IPS-18a (cell line): Measurements from ENCODE around the gene CLEC2L.

Experiments used
- H3K27ac ChIP-seq: one replicate; pipeline ENCODE4 v1.5.1; 2013; ENCODE audit warnings: low read length
- H3K27me3 ChIP-seq: one replicate; pipeline ENCODE4 v1.6.1; 2013; ENCODE audit warnings: mild to moderate bottlenecking, low read length; ENCODE audit not compliant: control insufficient read depth, insufficient read depth
- H3K36me3 ChIP-seq: one replicate; pipeline ENCODE4 v1.6.1; 2013; ENCODE audit warnings: low read depth, low read length; ENCODE audit not compliant: control insufficient read depth
- H3K4me1 ChIP-seq: one replicate; pipeline ENCODE4 v1.6.1; 2013; ENCODE audit warnings: low read depth, low read length; ENCODE audit not compliant: control insufficient read depth
- H3K4me3 ChIP-seq: one replicate; pipeline ENCODE4 v1.5.1; 2013; ENCODE audit warnings: low read length
- H3K9ac ChIP-seq: one replicate; pipeline ENCODE4 v1.6.1; 2013; ENCODE audit warnings: mild to moderate bottlenecking, low read length, moderate library complexity
- H3K9me3 ChIP-seq: one replicate; pipeline ENCODE4 v1.6.1; 2013; ENCODE audit warnings: low read depth, low read length; ENCODE audit not compliant: control insufficient read depth

Gene CLEC2L

GRCh38 chr7:139560678-139561077 lies 37.2 kb downstream of the CLEC2L start:
- Histone ChIP-seq H3K9me3 (no peaks in the 10 kb centered on the region), H3K27ac (no peak overlapping the region)

DNA sequence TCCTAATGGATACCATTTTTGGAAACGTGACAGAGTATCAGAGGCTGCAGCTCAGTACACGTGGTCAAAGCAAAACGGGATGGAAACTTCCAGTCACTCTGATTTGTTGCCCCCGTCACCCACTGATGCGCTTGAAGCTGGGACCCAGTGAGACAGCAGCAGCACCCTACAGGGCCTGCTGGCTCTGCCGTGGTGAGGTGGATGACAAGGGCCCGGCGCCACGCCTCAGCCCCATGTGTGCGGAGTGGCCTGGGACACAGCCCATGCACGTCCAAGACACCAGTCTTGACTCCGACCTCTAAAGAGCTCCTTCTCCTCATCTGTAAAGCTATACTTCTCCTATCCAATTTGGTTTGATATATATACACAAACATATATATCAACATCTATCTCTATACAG lies 39.0 kb downstream of the CLEC2L start:
- H3K27ac ChIP-seq, result no peak overlapping the region
- H3K9ac ChIP-seq, result no peak overlapping the region
- no peaks in the 10 kb centered on the region for H3K9me3 ChIP-seq
- peaks cover 7% of the 10 kb centered on the region for H3K4me1 ChIP-seq
- H3K36me3 ChIP-seq, result no peaks in the 10 kb centered on the region
- H3K27me3 ChIP-seq, result no peaks in the 10 kb centered on the region
- no peak overlapping the region for H3K4me3 ChIP-seq

More at GRCh38 chr7:139560678-139561077, 37.2 kb downstream of the CLEC2L start:
- no peaks in the 10 kb centered on the region for H3K4me1 ChIP-seq
- no peaks in the 10 kb centered on the region for H3K27me3 ChIP-seq
- H3K9ac ChIP-seq, result no peak overlapping the region
- H3K4me3 ChIP-seq, result no peak overlapping the region
- H3K36me3 ChIP-seq, result no peaks in the 10 kb centered on the region

- Histone ChIP-seq H3K9ac (no peak overlapping the region), H3K36me3 (no peaks in the 10 kb centered on the region), H3K4me1 (peaks cover 8% of the 10 kb centered on the region), H3K4me3 (no peak overlapping the region), H3K9me3 (no peaks in the 10 kb centered on the region), H3K27me3 (no peaks in the 10 kb centered on the region), H3K27ac (no peak overlapping the region)
Observed at GRCh38 chr7:139562961-139563565, 39.6 kb downstream of the CLEC2L start.

GRCh38 chr7:139563856-139564255 lies 40.4 kb downstream of the CLEC2L start:
- peaks cover 8% of the 10 kb centered on the region for H3K4me1 ChIP-seq
- no peaks in the 10 kb centered on the region for H3K27me3 ChIP-seq
- no peak overlapping the region for H3K27ac ChIP-seq
- H3K9me3 ChIP-seq, result no peaks in the 10 kb centered on the region
- H3K9ac ChIP-seq, result no peak overlapping the region
- no peaks in the 10 kb centered on the region for H3K36me3 ChIP-seq
- H3K4me3 ChIP-seq, result no peak overlapping the region

- H3K36me3 ChIP-seq, result no peaks in the 10 kb centered on the region
- no peaks in the 10 kb centered on the region for H3K27me3 ChIP-seq
- H3K9ac ChIP-seq, result no peak overlapping the region
- peaks cover 8% of the 10 kb centered on the region for H3K4me1 ChIP-seq
- H3K9me3 ChIP-seq, result no peaks in the 10 kb centered on the region
- H3K4me3 ChIP-seq, result no peak overlapping the region
- no peak overlapping the region for H3K27ac ChIP-seq
Observed at GRCh38 chr7:139566075-139566474, 42.6 kb downstream of the CLEC2L start.

- Histone ChIP-seq H3K9ac (no peak overlapping the region), H3K36me3 (no peaks in the 10 kb centered on the region), H3K9me3 (no peaks in the 10 kb centered on the region), H3K4me1 (peaks cover 8% of the 10 kb centered on the region), H3K4me3 (no peak overlapping the region), H3K27me3 (no peaks in the 10 kb centered on the region), H3K27ac (no peak overlapping the region)
Observed at GRCh38 chr7:139566736-139567646, 43.5 kb downstream of the CLEC2L start.

DNA sequence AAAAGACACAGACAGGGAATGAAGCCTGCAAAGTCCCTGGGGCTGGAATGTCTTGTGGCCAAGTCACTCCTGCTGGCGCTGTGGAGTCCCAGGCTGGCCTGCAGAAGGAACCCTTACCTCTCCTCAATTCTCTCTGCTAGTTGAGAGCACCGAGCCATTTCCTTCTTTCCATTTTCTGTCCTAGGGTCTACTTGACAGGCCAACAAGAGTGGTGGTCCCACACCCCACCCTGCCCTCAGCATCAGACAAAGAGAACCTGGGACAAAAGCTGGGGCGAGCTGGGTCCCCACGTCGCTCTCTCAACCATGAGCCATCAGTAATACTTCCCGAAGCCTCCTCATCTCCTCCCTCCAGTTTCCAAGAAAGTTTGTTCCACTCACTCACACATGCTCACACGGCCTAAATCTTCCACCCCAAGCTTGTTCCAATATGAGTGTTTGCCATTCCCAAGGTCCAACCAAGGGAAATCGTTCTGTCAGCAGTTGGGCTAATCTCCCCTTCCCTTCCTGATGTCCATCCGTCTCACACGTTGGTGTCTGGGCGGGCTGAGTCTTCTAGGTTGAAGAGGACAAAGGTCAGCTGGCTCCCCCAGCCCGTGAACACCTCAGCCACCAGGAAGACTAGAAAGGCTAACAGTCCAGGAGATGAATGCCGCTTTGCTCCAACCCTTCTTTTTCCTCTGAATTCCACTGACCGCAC lies 44.3 kb downstream of the CLEC2L start:
- H3K27ac ChIP-seq, result no peak overlapping the region
- no peaks in the 10 kb centered on the region for H3K27me3 ChIP-seq
- H3K36me3 ChIP-seq, result no peaks in the 10 kb centered on the region
- H3K4me3 ChIP-seq, result no peak overlapping the region
- no peaks in the 10 kb centered on the region for H3K9me3 ChIP-seq
- H3K9ac ChIP-seq, result no peak overlapping the region
- H3K4me1 ChIP-seq, result peaks cover 8% of the 10 kb centered on the region

- Histone ChIP-seq H3K9ac (no peak overlapping the region), H3K27me3 (no peaks in the 10 kb centered on the region), H3K4me3 (no peak overlapping the region), H3K27ac (no peak overlapping the region), H3K36me3 (no peaks in the 10 kb centered on the region), H3K4me1 (peaks cover 8% of the 10 kb centered on the region), H3K9me3 (no peaks in the 10 kb centered on the region)
Observed at GRCh38 chr7:139568346-139568675, 44.8 kb downstream of the CLEC2L start.

GRCh38 chr7:139568813-139569490 lies 45.5 kb downstream of the CLEC2L start:
- peaks cover 8% of the 10 kb centered on the region for H3K4me1 ChIP-seq
- H3K9ac ChIP-seq, result no peak overlapping the region
- no peak overlapping the region for H3K4me3 ChIP-seq
- no peaks in the 10 kb centered on the region for H3K27me3 ChIP-seq
- no peaks in the 10 kb centered on the region for H3K36me3 ChIP-seq
- no peak overlapping the region for H3K27ac ChIP-seq
- no peaks in the 10 kb centered on the region for H3K9me3 ChIP-seq

DNA sequence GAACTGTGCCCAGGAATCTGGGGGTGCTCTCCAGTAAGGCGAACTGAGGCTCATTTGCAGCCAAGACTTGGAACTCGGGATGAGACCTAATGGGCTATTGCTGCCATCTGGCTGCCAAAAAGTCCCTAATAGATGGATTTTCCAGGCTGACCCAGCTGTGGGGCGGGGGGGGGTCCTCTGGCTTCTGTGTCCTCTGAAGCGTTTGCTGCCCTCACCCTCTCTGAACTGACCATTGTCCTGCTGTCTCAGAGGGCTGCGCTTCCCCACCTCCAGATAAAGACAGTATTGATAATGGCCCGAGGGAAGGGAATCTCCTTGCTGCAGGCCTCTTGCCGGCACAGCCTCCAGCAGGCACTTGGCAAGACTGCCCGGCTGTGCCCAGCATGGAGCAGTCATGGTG lies 46.6 kb downstream of the CLEC2L start:
- H3K27ac ChIP-seq, result no peak overlapping the region
- H3K36me3 ChIP-seq, result no peaks in the 10 kb centered on the region
- H3K4me3 ChIP-seq, result no peak overlapping the region
- no peaks in the 10 kb centered on the region for H3K9me3 ChIP-seq
- H3K9ac ChIP-seq, result no peak overlapping the region
- no peaks in the 10 kb centered on the region for H3K27me3 ChIP-seq
- peaks cover 8% of the 10 kb centered on the region for H3K4me1 ChIP-seq

- Histone ChIP-seq H3K9me3 (no peaks in the 10 kb centered on the region), H3K27ac (no peak overlapping the region), H3K9ac (no peak overlapping the region), H3K4me1 (peaks cover 8% of the 10 kb centered on the region), H3K4me3 (no peak overlapping the region), H3K27me3 (no peaks in the 10 kb centered on the region), H3K36me3 (no peaks in the 10 kb centered on the region)
Observed at GRCh38 chr7:139570626-139571025, 47.1 kb downstream of the CLEC2L start.
